ENCODE measurements around the gene DGKI. TPM values are rescaled to one million over a fixed set of nuclear protein-coding genes. Genes with fewer than 3 reads are reported as not detected.

DGKI gene
- total RNA-seq, 2 donors from 2014 or later = 0.04 to 0.64 TPM

DNA sequence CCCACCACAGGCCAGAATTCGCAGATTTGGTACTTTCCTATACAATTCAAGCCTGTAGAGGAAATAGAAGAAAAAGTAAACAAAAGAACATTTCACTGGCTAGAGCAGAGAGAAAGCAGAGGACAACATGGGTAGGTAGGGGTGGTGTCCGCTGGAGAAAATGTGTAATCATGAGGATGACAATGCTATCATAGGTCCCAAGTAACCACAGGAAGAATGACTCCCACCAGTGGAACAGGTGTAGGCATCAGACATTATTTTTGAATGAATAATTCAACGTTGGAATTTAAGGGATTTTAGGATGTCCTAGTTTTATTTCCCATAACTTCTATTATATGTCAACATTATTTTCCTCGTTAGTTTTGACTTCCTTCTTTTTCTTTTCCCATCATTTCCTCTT lies 248.9 kb downstream of the DGKI start:
- TF ChIP-seq, protein P1, sequence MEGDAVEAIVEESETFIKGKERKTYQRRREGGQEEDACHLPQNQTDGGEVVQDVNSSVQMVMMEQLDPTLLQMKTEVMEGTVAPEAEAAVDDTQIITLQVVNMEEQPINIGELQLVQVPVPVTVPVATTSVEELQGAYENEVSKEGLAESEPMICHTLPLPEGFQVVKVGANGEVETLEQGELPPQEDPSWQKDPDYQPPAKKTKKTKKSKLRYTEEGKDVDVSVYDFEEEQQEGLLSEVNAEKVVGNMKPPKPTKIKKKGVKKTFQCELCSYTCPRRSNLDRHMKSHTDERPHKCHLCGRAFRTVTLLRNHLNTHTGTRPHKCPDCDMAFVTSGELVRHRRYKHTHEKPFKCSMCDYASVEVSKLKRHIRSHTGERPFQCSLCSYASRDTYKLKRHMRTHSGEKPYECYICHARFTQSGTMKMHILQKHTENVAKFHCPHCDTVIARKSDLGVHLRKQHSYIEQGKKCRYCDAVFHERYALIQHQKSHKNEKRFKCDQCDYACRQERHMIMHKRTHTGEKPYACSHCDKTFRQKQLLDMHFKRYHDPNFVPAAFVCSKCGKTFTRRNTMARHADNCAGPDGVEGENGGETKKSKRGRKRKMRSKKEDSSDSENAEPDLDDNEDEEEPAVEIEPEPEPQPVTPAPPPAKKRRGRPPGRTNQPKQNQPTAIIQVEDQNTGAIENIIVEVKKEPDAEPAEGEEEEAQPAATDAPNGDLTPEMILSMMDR (conservative IDR thresholded peaks at IDR 0.05) = no peak
- Histone ChIP-seq H3K4me1 (ENCODE audit: control insufficient read depth, insufficient read depth, low read length) (no peaks in the 10 kb centered on the region), H3K36me3 (ENCODE audit: control insufficient read depth, insufficient read depth, low read length) (no peaks in the 10 kb centered on the region), H3K4me3 (ENCODE audit: low read length) (no peak overlapping the region), H3K27ac (ENCODE audit: low read depth, low read length) (no peak overlapping the region), H3K9ac (ENCODE audit: extremely low read depth, low read length, poor library complexity, severe bottlenecking) (no peak overlapping the region), H3K27me3 (ENCODE audit: control insufficient read depth, insufficient read depth, low read length, poor library complexity, severe bottlenecking) (no peaks in the 10 kb centered on the region), H3K9me3 (ENCODE audit: control insufficient read depth, low read length) (no peaks in the 10 kb centered on the region)
- Mint-ChIP-seq H3K4me3 (no peak overlapping the region), H3K4me1 (no peaks in the 10 kb centered on the region), H3K27ac (no peak overlapping the region), H3K27me3 (ENCODE audit: insufficient read depth) (no peaks in the 10 kb centered on the region), H3K9me3 (no peaks in the 10 kb centered on the region), H3K36me3 (ENCODE audit: low read depth) (no peaks in the 10 kb centered on the region)
- WGBS, 2 experiments (ENCODE audit: insufficient coverage in 1 of 2, insufficient read length in 1 of 2) = 91 to 100% methylated on average over 2 to 4 of the region's 4 CpGs
- DNase-seq = no peak

GRCh38 chr7:137593115-137593711 lies 253.6 kb downstream of the DGKI start:
- TF ChIP-seq, protein P1 (conservative IDR thresholded peaks at IDR 0.05) = no peak
- Histone ChIP-seq H3K9ac (ENCODE audit: extremely low read depth, low read length, poor library complexity, severe bottlenecking) (no peak overlapping the region), H3K27me3 (ENCODE audit: control insufficient read depth, insufficient read depth, low read length, poor library complexity, severe bottlenecking) (no peaks in the 10 kb centered on the region), H3K4me3 (ENCODE audit: low read length) (no peak overlapping the region), H3K36me3 (ENCODE audit: control insufficient read depth, insufficient read depth, low read length) (no peaks in the 10 kb centered on the region), H3K27ac (ENCODE audit: low read depth, low read length) (no peak overlapping the region), H3K9me3 (ENCODE audit: control insufficient read depth, low read length) (no peaks in the 10 kb centered on the region), H3K4me1 (ENCODE audit: control insufficient read depth, insufficient read depth, low read length) (peaks cover 8% of the 10 kb centered on the region)
- Mint-ChIP-seq H3K4me3 (no peak overlapping the region), H3K4me1 (peaks cover 12% of the 10 kb centered on the region), H3K9me3 (no peaks in the 10 kb centered on the region), H3K27ac (no peak overlapping the region), H3K27me3 (ENCODE audit: insufficient read depth) (peaks cover 13% of the 10 kb centered on the region), H3K36me3 (ENCODE audit: low read depth) (no peaks in the 10 kb centered on the region)
- no peak for DNase-seq
- 85 to 89% methylated on average over 2 to 5 of the region's 5 CpGs for WGBS, 2 experiments (ENCODE audit: insufficient coverage in 1 of 2, insufficient read length in 1 of 2)

DNA sequence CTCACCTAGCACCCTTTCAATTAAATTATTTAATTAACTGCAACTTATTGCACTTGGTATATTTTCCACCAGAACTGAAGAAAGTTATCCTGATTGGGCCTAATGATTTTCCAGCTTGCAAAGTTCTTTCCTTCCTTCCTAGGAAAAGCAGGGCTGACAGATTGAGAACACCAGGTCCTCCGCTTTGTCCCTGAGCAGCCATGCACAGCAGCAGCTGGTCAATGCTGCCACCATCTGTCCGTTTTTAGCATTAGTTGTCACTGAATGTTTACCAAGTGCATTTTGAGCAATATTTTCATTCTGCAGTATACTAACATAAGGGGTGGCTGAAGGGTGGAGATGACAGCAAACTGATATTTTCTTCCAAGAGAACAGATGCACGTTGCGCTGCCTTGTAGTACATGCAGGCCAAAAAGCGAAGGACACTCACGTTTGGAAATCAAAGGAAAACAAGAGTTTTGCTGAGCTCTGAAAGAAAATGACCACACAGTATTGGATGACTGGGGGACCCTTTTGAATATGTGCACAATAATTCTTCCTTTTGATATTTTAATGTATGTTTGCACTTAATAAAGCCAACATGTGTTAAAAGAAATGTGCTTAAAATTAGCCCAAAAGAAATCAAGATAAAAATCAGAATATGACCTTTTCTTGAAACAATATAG lies 254.4 kb downstream of the DGKI start:
- no peaks in the 10 kb centered on the region for H3K9me3 Mint-ChIP-seq
- Histone ChIP-seq H3K27ac (ENCODE audit: low read depth, low read length) (no peak overlapping the region), H3K9ac (ENCODE audit: extremely low read depth, low read length, poor library complexity, severe bottlenecking) (no peak overlapping the region), H3K36me3 (ENCODE audit: control insufficient read depth, insufficient read depth, low read length) (no peaks in the 10 kb centered on the region), H3K4me1 (ENCODE audit: control insufficient read depth, insufficient read depth, low read length) (peaks cover 8% of the 10 kb centered on the region), H3K4me3 (ENCODE audit: low read length) (no peak overlapping the region), H3K27me3 (ENCODE audit: control insufficient read depth, insufficient read depth, low read length, poor library complexity, severe bottlenecking) (no peaks in the 10 kb centered on the region), H3K9me3 (ENCODE audit: control insufficient read depth, low read length) (no peaks in the 10 kb centered on the region)
- peaks cover 12% of the 10 kb centered on the region for H3K4me1 Mint-ChIP-seq
- DNase-seq = peak; percentile 89
- H3K4me3 Mint-ChIP-seq = no peak overlapping the region
- no peak overlapping the region for H3K27ac Mint-ChIP-seq
- 38 to 50% methylated on average over 5 to 6 of the region's 6 CpGs for WGBS, 2 experiments (ENCODE audit: insufficient coverage in 1 of 2, insufficient read length in 1 of 2)
- no peaks in the 10 kb centered on the region for H3K36me3 Mint-ChIP-seq (ENCODE audit: low read depth)
- TF ChIP-seq, protein P1 (conservative IDR thresholded peaks at IDR 0.05) = peak; percentile 94
- H3K27me3 Mint-ChIP-seq (ENCODE audit: insufficient read depth) = peaks cover 13% of the 10 kb centered on the region
